Liver (tissue), 3 donors: ENCODE measurements around the gene TMEM97.

ENCODE experiments used
- ATF3 ChIP-seq: IDR thresholded peaks from 2 replicates; pipeline ENCODE4 v1.6.1; 2016; ENCODE audit warnings: antibody characterized with exemption
- CTCF ChIP-seq: fragments of 150-350 bp; IDR thresholded peaks from 2 replicates; pipeline ENCODE4 v1.5.1; 2017; ENCODE audit warnings: improper control_type of control experiment, low read depth, low read length; ENCODE audit not compliant: missing input control
- TAF1 ChIP-seq: conservative IDR thresholded peaks from 2 replicates; pipeline ENCODE4 v1.6.1; 2016; ENCODE audit warnings: antibody characterized with exemption, mild to moderate bottlenecking
- YY1 ChIP-seq: IDR thresholded peaks from 2 replicates; pipeline ENCODE4 v1.6.1; 2016; ENCODE audit warnings: antibody characterized with exemption, mild to moderate bottlenecking
- TF ChIP-seq, protein P1 (sequence below): IDR thresholded peaks from 2 replicates; pipeline ENCODE4 v1.6.1; 2016; ENCODE audit warnings: antibody characterized with exemption
- donor health status: healthy.
- donor health status: healthy.

GRCh38 chr17:28335201-28335958 is 16.4 kb downstream of the TMEM97 start, which contains the start of the genes IFT20 and TNFAIP1:
- TF ChIP-seq CTCF: no peak
- TF ChIP-seq, protein P1, sequence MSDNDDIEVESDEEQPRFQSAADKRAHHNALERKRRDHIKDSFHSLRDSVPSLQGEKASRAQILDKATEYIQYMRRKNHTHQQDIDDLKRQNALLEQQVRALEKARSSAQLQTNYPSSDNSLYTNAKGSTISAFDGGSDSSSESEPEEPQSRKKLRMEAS: peak; percentile 74
- TF ChIP-seq TAF1: peak; percentile 55
- peak; percentile 92 for TF ChIP-seq YY1
- TF ChIP-seq ATF3: peak; percentile 43
